HepG2 (cell line): ENCODE results near the gene TOM1L1. TPM values are rescaled to one million over a fixed set of nuclear protein-coding genes. Genes with fewer than 3 reads are reported as not detected.

Experiments used
- HMG20B ChIP-seq: conservative IDR thresholded peaks from 2 replicates; pipeline ENCODE4 v1.6.1; 2016; ENCODE audit warnings: missing genetic modification reagents, missing compliant biosample characterization
- MED1 ChIP-seq: sonication (generic); formaldehyde crosslinking; IDR thresholded peaks from 2 replicates; pipeline ENCODE4 v1.4.0; 2020; ENCODE audit warnings: missing genetic modification reagents
- MXD4 ChIP-seq: IDR thresholded peaks from 2 replicates; pipeline ENCODE4 v1.6.1; 2016; ENCODE audit warnings: mild to moderate bottlenecking, missing biosample characterization, missing genetic modification reagents
- NCOR1 ChIP-seq: fragments of 200-600 bp; sonication (generic); IDR thresholded peaks from 2 replicates; pipeline ENCODE4 v1.7.0; 2017; ENCODE audit warnings: antibody characterized with exemption, low read length, borderline replicate concordance
- POLR2AphosphoS2 ChIP-seq: IDR thresholded peaks from 2 replicates; pipeline ENCODE4 v1.6.1; 2011; ENCODE audit warnings: low read depth, low read length, improper control_type of control experiment
- RBM22 ChIP-seq: fragments of 200-400 bp; formaldehyde crosslinking; optimal IDR thresholded peaks from 2 replicates; pipeline ENCODE3; 2017; ENCODE audit warnings: mild to moderate bottlenecking, low read length, moderate library complexity
- SPEN ChIP-seq: sonication (generic); formaldehyde crosslinking; IDR thresholded peaks from 2 replicates; pipeline ENCODE4 v1.5.1; 2020; ENCODE audit warnings: low read depth, mild to moderate bottlenecking, missing genetic modification reagents
- YEATS4 ChIP-seq: sonication (generic); formaldehyde crosslinking; IDR thresholded peaks from 2 replicates; pipeline ENCODE4 v1.4.0; 2020; ENCODE audit warnings: missing genetic modification reagents, borderline replicate concordance
- ZFX ChIP-seq: sonication (generic); formaldehyde crosslinking; IDR thresholded peaks from 2 replicates; pipeline ENCODE4 v1.4.0; 2020; ENCODE audit warnings: mild to moderate bottlenecking, low read depth, missing genetic modification reagents, moderate library complexity
- ZFY ChIP-seq: sonication (generic); formaldehyde crosslinking; IDR thresholded peaks from 2 replicates; pipeline ENCODE4 v1.4.0; 2020; ENCODE audit warnings: missing genetic modification reagents
- ZNF772 ChIP-seq: sonication (generic); formaldehyde crosslinking; IDR thresholded peaks from 2 replicates; pipeline ENCODE4 v1.5.0; 2020; ENCODE audit warnings: mild to moderate bottlenecking, missing genetic modification reagents
- ZNF780A ChIP-seq: sonication (generic); formaldehyde crosslinking; IDR thresholded peaks from 2 replicates; pipeline ENCODE4 v1.8.0; 2022; ENCODE audit warnings: mild to moderate bottlenecking, missing genetic modification reagents, moderate library complexity
- ZNF891 ChIP-seq: sonication (generic); formaldehyde crosslinking; IDR thresholded peaks from 2 replicates; pipeline ENCODE4 v1.5.0; 2020; ENCODE audit warnings: mild to moderate bottlenecking, missing genetic modification reagents
- ZSCAN29 ChIP-seq: sonication (generic); formaldehyde crosslinking; conservative IDR thresholded peaks from 2 replicates; pipeline ENCODE4 v1.4.0; 2020; ENCODE audit warnings: mild to moderate bottlenecking, missing genetic modification reagents
- ZZZ3 ChIP-seq: sonication (generic); formaldehyde crosslinking; IDR thresholded peaks from 2 replicates; pipeline ENCODE4 v1.4.0; 2020; ENCODE audit warnings: missing genetic modification reagents, mild to moderate bottlenecking, borderline replicate concordance
- polyA plus RNA-seq, 8 experiments: library from polyadenylated mRNA; depleted of rRNA in 3 of 8; stranded (reverse) in 7 of 8; unstranded in 1 of 8; fragments of >200 nt; fragmentation: Illumina TruSeq in 4 of 8; extraction: Trizol in 4 of 8; gene quantifications; 2 replicates each; pipeline versions ENCODE4 v1.2.1 to v1.2.3, GENCODE V29; 2011 to 2016; ENCODE audit warnings: low read depth in 4 of 8, missing spikeins in 1 of 8, mixed read lengths in 1 of 8; ENCODE audit not compliant: insufficient read depth in 1 of 8
- total RNA-seq, 5 experiments: library from RNA; depleted of rRNA; stranded (reverse); fragments of >200 nt; fragmentation: Illumina TruSeq; extraction: Trizol; gene quantifications; 2 replicates each; pipeline ENCODE4 v1.2.3, GENCODE V29; 2016; ENCODE audit warnings: low read depth in 1 of 5
- TF ChIP-seq, protein P1 (sequence below), 2 experiments: sonication (generic) in 1 of 2; formaldehyde crosslinking in 1 of 2; IDR thresholded peaks; 2 replicates each; pipeline versions ENCODE4 v1.5.1 to v1.6.1; 2011 to 2020; ENCODE audit warnings: borderline replicate concordance in 1 of 2, low read depth in 1 of 2, low read length in 1 of 2, mild to moderate bottlenecking in 1 of 2, missing genetic modification reagents in 1 of 2, moderate library complexity in 1 of 2
- TF ChIP-seq, protein P2 (sequence below): IDR thresholded peaks from 2 replicates; pipeline ENCODE4 v1.6.1; 2016; ENCODE audit warnings: missing biosample characterization, missing genetic modification reagents, low read depth
- TF ChIP-seq, protein P3 (sequence below): sonication (generic); formaldehyde crosslinking; IDR thresholded peaks from 2 replicates; pipeline ENCODE4 v1.8.1; 2023; ENCODE audit warnings: missing genetic modification reagents, mild to moderate bottlenecking, borderline replicate concordance
- TF ChIP-seq, protein P4 (sequence below): sonication (generic); formaldehyde crosslinking; IDR thresholded peaks from 2 replicates; pipeline ENCODE4 v1.8.0; 2022; ENCODE audit warnings: mild to moderate bottlenecking, missing genetic modification reagents, borderline replicate concordance
- TF ChIP-seq, protein P5 (sequence below): sonication (generic); formaldehyde crosslinking; IDR thresholded peaks from 2 replicates; pipeline ENCODE4 v1.8.1; 2022; ENCODE audit warnings: low read depth, mild to moderate bottlenecking, missing genetic modification reagents
- TF ChIP-seq, protein P6 (sequence below): sonication (generic); formaldehyde crosslinking; IDR thresholded peaks from 2 replicates; pipeline ENCODE4 v1.5.0; 2020; ENCODE audit warnings: missing genetic modification reagents, mild to moderate bottlenecking, borderline replicate concordance

Gene TOM1L1
- total and polyA plus RNA-seq, 2 of the 13 experiments (the other 11 are each of a cell fraction or from before 2014, with no cell fraction given): 45.3 to 51.3 TPM

DNA sequence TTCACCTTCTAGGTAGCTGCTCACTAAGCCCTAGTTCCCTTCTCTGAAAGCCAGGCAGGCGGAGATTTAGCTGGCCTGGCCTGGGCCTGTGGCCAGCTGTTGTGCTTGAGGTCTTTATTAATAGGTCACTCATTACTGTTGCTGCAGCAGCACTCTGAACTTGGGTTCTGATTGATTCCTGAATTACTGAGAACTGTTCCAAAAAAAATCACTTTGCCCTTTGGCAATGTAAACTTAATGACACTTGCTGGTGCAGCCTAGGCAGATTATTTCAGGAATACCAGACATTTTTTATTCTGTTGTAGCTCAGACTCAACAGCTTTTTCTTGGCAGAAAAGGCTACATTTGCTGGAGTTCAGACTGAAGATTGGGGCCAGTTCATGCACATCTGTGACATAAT lies 2.7 kb downstream of the TOM1L1 start (continued):
- TF ChIP-seq, protein P1, sequence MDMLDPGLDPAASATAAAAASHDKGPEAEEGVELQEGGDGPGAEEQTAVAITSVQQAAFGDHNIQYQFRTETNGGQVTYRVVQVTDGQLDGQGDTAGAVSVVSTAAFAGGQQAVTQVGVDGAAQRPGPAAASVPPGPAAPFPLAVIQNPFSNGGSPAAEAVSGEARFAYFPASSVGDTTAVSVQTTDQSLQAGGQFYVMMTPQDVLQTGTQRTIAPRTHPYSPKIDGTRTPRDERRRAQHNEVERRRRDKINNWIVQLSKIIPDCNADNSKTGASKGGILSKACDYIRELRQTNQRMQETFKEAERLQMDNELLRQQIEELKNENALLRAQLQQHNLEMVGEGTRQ (IDR thresholded peaks at IDR 0.05; ENCODE audit: low read depth, low read length): no peak
- TF ChIP-seq, protein P1 (CRISPR knock-in tag; IDR thresholded peaks at IDR 0.05; ENCODE audit: borderline replicate concordance): no peak
- TF ChIP-seq, protein P2, sequence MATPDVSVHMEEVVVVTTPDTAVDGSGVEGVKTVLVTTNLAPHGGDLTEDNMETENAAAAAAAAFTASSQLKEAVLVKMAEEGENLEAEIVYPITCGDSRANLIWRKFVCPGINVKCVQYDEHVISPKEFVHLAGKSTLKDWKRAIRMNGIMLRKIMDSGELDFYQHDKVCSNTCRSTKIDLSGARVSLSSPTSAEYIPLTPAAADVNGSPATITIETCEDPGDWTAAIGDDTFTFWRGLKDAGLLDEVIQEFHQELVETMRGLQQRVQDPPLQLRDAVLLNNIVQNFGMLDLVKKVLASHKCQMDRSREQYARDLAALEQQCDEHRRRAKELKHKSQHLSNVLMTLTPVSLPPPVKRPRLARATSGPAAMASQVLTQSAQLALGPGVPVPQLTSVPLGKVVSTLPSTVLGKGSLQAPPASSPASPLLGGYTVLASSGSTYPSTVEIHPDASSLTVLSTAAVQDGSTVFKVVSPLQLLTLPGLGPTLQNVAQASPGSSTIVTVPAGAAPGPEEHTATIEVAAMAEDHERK (CRISPR knock-in tag): no peak
- TF ChIP-seq ZNF891 (CRISPR knock-in tag) (no peak), ZFY (CRISPR knock-in tag) (peak; percentile 62; the same call in 1 of the 2 replicates), ZNF772 (CRISPR knock-in tag) (no peak), MED1 (CRISPR knock-in tag) (no peak), ZNF780A (CRISPR knock-in tag) (no peak), HMG20B (peak; percentile 49; the same call in 1 of the 2 replicates), NCOR1 (0 out of 2 replicates have a peak, but pooled peaks have one; percentile 2), RBM22 (no peak), YEATS4 (no peak), MXD4 (CRISPR knock-in tag) (no peak; the same call in 1 of the 2 replicates), ZFX (peak; percentile 83; the same call in 1 of the 2 replicates), ZZZ3 (CRISPR knock-in tag) (no peak), ZSCAN29 (0 out of 2 replicates have a peak, but pooled peaks have one; percentile 48), SPEN (CRISPR knock-in tag) (no peak), POLR2AphosphoS2 (no peak)
- TF ChIP-seq, protein P3, sequence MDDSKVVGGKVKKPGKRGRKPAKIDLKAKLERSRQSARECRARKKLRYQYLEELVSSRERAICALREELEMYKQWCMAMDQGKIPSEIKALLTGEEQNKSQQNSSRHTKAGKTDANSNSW (CRISPR knock-in tag): no peak
- TF ChIP-seq, protein P4, sequence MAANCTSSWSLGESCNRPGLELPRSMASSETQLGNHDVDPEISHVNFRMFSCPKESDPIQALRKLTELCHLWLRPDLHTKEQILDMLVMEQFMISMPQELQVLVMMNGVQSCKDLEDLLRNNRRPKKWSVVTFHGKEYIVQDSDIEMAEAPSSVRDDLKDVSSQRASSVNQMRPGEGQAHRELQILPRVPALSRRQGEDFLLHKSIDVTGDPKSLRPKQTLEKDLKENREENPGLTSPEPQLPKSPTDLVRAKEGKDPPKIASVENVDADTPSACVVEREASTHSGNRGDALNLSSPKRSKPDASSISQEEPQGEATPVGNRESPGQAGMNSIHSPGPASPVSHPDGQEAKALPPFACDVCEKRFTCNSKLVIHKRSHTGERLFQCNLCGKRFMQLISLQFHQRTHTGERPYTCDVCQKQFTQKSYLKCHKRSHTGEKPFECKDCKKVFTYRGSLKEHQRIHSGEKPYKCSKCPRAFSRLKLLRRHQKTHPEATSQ (CRISPR knock-in tag): 0 out of 2 replicates have a peak, but pooled peaks have one; percentile 40
- TF ChIP-seq, protein P5, sequence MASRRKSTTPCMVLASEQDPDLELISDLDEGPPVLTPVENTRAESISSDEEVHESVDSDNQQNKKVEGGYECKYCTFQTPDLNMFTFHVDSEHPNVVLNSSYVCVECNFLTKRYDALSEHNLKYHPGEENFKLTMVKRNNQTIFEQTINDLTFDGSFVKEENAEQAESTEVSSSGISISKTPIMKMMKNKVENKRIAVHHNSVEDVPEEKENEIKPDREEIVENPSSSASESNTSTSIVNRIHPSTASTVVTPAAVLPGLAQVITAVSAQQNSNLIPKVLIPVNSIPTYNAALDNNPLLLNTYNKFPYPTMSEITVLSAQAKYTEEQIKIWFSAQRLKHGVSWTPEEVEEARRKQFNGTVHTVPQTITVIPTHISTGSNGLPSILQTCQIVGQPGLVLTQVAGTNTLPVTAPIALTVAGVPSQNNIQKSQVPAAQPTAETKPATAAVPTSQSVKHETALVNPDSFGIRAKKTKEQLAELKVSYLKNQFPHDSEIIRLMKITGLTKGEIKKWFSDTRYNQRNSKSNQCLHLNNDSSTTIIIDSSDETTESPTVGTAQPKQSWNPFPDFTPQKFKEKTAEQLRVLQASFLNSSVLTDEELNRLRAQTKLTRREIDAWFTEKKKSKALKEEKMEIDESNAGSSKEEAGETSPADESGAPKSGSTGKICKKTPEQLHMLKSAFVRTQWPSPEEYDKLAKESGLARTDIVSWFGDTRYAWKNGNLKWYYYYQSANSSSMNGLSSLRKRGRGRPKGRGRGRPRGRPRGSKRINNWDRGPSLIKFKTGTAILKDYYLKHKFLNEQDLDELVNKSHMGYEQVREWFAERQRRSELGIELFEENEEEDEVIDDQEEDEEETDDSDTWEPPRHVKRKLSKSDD (CRISPR knock-in tag): no peak
- TF ChIP-seq, protein P6, sequence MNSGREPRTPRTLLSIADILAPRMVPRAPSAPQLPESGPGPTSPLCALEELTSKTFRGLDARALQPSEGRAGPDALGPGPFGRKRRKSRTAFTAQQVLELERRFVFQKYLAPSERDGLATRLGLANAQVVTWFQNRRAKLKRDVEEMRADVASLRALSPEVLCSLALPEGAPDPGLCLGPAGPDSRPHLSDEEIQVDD (CRISPR knock-in tag): no peak
